ENCODE data around the gene RELL2.

The RELL2 gene

DNA sequence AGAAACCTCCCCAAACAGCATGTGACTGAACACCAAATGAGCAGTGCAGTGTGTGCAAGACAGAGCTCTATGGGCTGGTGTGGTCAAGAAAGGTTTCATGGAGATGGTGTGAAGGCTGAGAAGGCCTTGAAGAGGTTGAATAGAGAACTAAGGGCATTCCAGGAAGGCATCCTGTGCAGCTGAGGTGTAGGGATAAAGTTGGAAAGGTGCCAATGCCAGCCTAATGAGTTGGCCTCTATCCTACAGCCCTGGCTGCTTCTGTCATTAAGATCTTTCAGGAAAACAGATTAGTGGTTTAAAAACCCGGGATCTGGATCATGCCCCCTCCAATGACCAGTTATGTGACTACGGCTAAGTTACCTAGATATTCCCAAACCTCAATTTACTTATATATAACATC lies 4.1 kb upstream of the RELL2 start:
- no peak for TF ChIP-seq SIN3A (IDR thresholded peaks at IDR 0.05; ENCODE audit: borderline replicate concordance, insufficient read depth, low read length)
- no peak for TF ChIP-seq TAF1 (IDR thresholded peaks at IDR 0.05; ENCODE audit: borderline replicate concordance, insufficient read depth, low read length)
- TF ChIP-seq FOXP2 (optimal IDR thresholded peaks at IDR 0.05; ENCODE audit: borderline replicate concordance, extremely low read depth, extremely low read length, insufficient read depth), result no peak
- TF ChIP-seq, protein P1, sequence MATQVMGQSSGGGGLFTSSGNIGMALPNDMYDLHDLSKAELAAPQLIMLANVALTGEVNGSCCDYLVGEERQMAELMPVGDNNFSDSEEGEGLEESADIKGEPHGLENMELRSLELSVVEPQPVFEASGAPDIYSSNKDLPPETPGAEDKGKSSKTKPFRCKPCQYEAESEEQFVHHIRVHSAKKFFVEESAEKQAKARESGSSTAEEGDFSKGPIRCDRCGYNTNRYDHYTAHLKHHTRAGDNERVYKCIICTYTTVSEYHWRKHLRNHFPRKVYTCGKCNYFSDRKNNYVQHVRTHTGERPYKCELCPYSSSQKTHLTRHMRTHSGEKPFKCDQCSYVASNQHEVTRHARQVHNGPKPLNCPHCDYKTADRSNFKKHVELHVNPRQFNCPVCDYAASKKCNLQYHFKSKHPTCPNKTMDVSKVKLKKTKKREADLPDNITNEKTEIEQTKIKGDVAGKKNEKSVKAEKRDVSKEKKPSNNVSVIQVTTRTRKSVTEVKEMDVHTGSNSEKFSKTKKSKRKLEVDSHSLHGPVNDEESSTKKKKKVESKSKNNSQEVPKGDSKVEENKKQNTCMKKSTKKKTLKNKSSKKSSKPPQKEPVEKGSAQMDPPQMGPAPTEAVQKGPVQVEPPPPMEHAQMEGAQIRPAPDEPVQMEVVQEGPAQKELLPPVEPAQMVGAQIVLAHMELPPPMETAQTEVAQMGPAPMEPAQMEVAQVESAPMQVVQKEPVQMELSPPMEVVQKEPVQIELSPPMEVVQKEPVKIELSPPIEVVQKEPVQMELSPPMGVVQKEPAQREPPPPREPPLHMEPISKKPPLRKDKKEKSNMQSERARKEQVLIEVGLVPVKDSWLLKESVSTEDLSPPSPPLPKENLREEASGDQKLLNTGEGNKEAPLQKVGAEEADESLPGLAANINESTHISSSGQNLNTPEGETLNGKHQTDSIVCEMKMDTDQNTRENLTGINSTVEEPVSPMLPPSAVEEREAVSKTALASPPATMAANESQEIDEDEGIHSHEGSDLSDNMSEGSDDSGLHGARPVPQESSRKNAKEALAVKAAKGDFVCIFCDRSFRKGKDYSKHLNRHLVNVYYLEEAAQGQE (IDR thresholded peaks at IDR 0.05; ENCODE audit: insufficient read depth in 1 of 2, low read depth in 2 of 2, low read length in 2 of 2), result no peak
- TF ChIP-seq POLR2AphosphoS5 (IDR thresholded peaks at IDR 0.05; ENCODE audit: low read depth, low read length), result no peak

DNA sequence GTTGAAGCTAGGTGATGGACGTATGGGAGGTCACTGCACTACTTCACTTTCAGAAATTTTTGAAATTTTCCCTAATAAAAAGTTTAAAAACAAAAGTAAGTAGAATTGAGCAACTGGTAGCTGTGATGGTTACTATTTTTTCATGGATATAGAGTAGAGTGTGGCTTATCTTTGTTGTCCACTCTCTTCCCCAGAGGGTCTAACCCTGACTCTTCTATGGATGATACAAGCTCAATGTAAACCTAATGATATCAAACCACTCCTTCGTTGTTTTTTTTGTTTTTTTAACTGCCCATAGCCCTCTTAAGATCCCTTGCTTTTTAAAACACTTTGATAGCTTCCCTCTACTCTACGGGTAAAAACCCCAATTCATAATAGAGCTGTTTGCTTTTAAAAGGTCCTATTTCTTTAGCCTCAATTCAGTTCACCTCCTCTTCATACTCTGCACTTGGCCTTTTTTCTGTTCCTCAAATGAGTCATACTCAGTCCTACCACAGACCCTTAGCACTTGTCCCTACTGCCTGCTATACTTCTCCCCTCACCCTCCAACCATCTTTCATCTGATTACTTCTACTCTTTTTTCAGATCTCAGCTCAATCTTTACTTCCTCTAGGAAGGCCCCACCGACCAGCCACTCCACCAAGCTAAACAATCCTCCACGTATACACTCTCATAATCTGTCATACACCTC lies 2.8 kb upstream of the RELL2 start:
- TF ChIP-seq, protein P1 (IDR thresholded peaks at IDR 0.05; ENCODE audit: insufficient read depth in 1 of 2, low read depth in 2 of 2, low read length in 2 of 2), result no peak
- TF ChIP-seq POLR2AphosphoS5 (IDR thresholded peaks at IDR 0.05; ENCODE audit: low read depth, low read length) (no peak), TAF1 (IDR thresholded peaks at IDR 0.05; ENCODE audit: borderline replicate concordance, insufficient read depth, low read length) (no peak), FOXP2 (optimal IDR thresholded peaks at IDR 0.05; ENCODE audit: borderline replicate concordance, extremely low read depth, extremely low read length, insufficient read depth) (no peak), SIN3A (IDR thresholded peaks at IDR 0.05; ENCODE audit: borderline replicate concordance, insufficient read depth, low read length) (no peak)

DNA sequence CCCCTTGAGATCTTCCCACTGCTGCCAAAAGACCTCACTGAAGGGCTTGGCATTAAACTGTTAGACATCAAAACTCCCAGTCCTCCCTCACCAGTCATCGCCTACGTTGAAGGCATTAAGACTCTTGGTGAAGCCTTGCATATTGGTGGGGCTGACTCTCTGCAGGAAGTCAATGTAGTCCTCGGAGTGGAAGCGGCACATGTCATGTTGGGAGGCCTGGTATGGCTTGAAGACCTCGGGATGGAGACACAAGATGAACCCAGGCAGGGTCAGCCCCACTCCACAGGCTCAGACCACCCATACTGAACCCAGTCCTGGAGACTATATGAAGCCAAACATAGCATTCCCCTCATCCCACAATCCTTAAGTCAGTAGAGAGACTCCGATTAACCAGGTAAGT lies 2.1 kb upstream of the RELL2 start:
- TF ChIP-seq SIN3A (IDR thresholded peaks at IDR 0.05; ENCODE audit: borderline replicate concordance, insufficient read depth, low read length) (no peak), POLR2AphosphoS5 (IDR thresholded peaks at IDR 0.05; ENCODE audit: low read depth, low read length) (no peak), TAF1 (IDR thresholded peaks at IDR 0.05; ENCODE audit: borderline replicate concordance, insufficient read depth, low read length) (no peak), FOXP2 (optimal IDR thresholded peaks at IDR 0.05; ENCODE audit: borderline replicate concordance, extremely low read depth, extremely low read length, insufficient read depth) (no peak)
- TF ChIP-seq, protein P1 (IDR thresholded peaks at IDR 0.05; ENCODE audit: insufficient read depth in 1 of 2, low read depth in 2 of 2, low read length in 2 of 2), result no peak

DNA sequence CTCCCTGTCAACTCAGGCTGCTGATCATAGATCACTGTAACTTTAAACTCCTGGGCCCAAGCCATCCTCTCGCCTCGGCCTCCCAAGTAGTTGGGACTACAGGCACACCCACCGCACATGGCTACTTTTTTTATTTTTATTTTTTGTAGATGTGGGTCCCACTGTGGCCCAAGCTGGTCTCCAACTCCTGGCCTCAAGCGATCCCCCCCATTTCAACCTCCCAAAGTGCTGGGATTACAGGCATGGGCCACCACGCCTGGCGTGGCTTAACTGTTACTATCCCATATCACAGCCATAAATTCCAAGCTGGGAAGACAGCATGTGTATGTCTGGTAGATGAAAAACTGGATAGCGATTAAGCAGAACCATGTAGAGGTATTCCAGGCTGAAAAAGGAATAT lies 1.2 kb upstream of the RELL2 start:
- TF ChIP-seq FOXP2 (optimal IDR thresholded peaks at IDR 0.05; ENCODE audit: borderline replicate concordance, extremely low read depth, extremely low read length, insufficient read depth) (no peak), TAF1 (IDR thresholded peaks at IDR 0.05; ENCODE audit: borderline replicate concordance, insufficient read depth, low read length) (no peak), SIN3A (IDR thresholded peaks at IDR 0.05; ENCODE audit: borderline replicate concordance, insufficient read depth, low read length) (no peak), POLR2AphosphoS5 (IDR thresholded peaks at IDR 0.05; ENCODE audit: low read depth, low read length) (no peak)
- TF ChIP-seq, protein P1 (IDR thresholded peaks at IDR 0.05; ENCODE audit: insufficient read depth in 1 of 2, low read depth in 2 of 2, low read length in 2 of 2), result no peak

All from PFSK-1 (cell line).